ENCODE results near the gene RBM26.

- no peak for TF ChIP-seq CTCF (IDR thresholded peaks at IDR 0.05 in 4 of 5, conservative IDR thresholded peaks at IDR 0.05 in 1 of 5)
- TF ChIP-seq POLR2A (IDR thresholded peaks at IDR 0.05), result no peak
These were observed 123.1 kb downstream of the RBM26 start for GRCh38 chr13:79282976-79283375.
